NCI-H1694 (cell line): Measurements from ENCODE around the gene LRRC43.
A peak's percentile ranks its signal among the peaks of the same experiment; 100 is the strongest.
"Not testable (repeated sequence)": the region's sequence is repeated elsewhere in the genome, so short reads cannot be mapped to it uniquely, and the experiment has no call there.

Experiments
- DNase-seq: peaks from one replicate; lab custom pipeline; 2025; lab: John Stamatoyannopoulos, UW

LRRC43 gene

GRCh38 chr12:122158700-122159285, 24.1 kb upstream of the LRRC43 start:
- no peak for DNase-seq

DNA sequence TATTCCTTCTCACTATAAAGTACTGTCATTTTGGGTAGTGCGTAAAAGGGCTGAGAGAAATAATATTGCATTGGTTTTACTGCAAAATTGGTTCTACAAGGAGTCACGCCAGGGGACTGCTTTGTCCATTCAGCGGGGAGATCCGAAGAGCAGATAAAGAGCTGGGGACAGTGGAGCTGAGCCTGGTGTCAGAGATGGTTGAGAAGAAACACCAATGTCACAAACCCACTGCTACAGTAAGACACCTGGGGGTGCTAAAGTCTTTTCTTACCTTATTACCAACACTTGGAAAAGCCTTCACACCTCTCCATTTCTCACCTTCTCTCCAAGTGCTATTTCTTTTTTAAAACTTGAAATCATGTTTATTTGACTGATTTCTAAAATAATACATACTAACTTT, 23.0 kb upstream of the LRRC43 start:
- no peak for DNase-seq

DNA sequence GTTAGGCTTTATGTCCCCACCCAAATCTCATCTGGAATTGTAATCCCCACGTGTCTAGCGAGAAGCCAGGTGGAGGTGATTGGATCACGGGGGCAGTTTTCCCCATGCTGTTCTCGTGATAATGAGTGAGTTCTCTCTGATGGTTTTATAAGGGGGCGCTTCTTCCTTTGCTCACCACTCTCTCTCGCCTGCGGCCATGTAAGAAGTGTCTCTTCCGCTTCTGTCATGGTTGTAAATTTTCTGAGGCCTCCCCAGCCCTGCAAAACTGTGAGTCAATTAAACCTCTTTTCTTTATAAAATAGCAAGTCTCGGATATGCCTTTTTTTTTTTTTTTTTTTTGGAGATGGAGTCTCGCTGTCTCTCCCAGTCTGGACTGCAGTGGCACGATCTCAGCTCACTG, 22.2 kb upstream of the LRRC43 start:
- no peak for DNase-seq

GRCh38 chr12:122161682-122162081, 21.2 kb upstream of the LRRC43 start:
- no peak for DNase-seq

DNA sequence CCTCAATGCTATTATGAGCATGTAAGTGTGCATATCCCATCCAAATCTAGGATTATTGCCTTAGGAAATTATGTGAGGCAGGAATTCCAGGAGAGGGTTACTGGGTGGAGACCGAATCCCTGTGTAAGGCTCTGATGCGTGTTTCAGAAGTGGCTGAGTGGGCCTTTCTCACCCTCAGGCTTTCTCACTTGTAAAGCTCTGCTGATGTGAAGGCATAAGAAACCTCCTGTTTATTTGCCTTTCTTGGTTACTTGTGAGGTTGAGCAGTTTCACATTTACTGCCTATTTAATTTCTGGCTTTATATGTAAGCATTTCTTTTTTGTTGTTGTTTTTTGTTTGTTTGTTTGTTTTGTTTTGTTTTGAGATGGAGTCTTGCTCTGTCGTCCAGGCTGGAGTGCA, 19.9 kb upstream of the LRRC43 start:
- no peak for DNase-seq

DNA sequence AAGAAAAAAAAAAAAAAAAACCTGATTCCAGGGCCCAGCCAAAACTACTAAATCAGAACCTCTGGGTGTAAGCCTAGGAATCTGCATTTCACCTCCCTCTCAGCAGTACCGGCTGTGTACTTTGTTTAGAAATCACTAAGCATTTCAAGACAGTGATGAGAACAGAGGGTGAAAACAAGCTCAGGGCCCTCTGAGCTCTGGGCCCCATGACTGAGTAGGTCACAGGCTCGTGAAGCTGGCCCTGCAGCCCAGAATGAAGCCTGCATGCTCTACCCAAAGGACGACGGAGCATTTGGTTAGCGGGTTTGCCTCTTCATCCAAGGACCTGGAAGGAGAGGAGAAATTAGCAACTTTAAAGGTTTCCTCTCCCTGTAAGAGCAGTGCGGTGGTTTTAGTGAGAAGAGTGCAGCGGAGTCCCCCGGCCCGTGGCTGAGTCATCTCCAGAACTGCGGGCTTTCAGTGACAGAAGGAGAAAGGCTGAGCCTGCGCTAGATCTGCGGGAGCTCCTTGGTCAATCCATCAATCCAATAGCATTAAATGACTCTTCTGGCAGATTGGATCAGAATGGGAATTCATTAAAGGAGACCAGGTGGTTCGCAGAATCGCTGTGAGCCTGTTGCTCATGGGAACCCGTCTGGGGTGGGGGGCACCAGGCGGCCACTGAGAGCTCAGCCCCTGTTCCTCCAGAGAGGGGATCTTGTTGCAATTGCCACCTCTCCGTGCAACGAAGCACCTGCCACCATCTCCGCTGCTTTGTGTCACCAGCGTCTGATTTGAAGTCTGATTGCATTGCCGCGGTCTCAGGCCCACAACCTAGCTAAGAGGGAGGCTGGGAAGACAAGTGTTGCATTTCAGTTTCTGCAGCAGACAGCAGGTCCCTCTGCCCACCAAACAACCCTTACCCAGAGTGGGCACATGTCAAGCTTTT, 16.2 kb upstream of the LRRC43 start:
- no peak for DNase-seq

DNA sequence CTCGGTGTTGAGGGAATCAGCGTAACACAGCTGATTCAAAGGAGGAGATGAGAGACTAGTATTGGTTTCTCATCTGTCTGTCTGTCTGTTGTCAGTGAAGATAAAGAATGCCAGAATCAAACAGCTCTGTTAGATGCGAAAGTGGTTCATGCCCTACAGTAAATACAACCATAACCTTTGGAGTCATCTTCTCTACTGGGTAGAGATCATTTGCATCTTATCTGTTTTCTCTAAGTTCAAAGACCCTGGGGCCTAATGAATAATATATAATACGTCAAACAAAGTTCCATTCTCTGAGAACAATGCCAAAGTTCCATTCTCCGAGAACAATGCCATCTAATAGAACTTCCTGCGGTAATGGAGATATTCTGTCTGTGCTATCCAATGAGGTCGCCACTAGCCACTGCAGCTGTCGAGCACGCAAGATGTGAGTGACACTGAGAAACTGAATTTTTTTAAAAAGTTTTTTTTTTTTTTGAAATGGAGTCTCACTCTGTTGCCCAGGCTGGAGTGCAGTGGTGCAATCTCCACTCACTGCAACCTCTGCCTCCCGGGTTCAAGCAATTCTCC, 15.5 kb upstream of the LRRC43 start:
- DNase-seq = no peak

DNA sequence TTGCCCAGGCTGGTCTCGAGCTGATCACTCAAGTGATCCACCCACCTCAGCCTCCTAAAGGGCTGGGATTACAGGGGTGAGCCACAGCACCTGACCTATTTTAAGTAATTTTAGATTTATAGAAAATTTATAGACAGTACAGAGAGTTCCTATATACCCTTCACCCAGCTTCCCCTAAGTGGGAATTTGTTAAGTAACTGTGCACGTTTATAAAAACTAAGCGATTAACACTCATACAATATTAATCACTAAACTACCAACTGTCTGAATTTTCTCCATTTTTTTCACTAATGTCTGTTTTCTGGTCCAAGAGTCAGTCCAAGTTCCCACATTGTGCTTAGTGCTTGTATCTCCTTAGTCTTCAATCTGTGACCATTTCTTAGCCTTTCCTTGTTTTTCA, 14.4 kb upstream of the LRRC43 start:
- DNase-seq = no peak

GRCh38 chr12:122171399-122171798, 11.5 kb upstream of the LRRC43 start:
- no peak for DNase-seq

DNA sequence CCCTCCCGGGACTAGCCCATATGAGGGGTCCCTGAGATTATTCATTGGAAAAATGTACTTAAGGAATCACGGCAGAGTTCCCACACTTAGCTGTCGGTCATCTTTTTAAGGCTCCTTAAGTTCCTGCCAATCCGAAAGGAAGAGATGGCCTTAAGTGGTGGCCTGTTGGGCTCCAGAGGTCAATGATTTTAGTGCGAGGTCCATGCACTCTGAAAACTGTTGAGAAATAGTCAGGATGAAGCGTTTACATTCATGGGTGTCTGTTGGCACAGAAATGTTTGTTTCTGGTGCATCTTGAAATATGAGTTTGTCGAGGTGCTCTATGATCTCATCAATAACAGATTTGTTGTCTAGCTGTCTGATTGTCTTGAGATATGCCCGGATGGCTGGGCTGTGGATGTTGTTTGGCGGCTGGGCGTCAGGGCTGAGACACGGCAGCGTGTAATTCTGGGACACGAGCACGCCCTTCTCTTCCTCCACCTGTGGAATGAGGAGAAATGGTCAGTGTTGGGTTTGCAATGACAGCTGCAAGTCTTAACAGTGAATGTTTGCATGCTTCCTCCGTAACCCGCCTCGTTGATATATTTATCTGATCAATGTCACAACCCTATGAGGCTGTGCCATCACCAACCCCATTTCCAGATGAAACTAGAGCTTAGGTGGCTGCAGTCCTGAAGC, 10.5 kb upstream of the LRRC43 start:
- DNase-seq = no peak

- DNase-seq = no peak
These were observed 8.6 kb upstream of the LRRC43 start, which contains the start of gene IL31 for GRCh38 chr12:122174155-122174845. Gene IL31 (minus strand): TSS chr12:122174221. CDS start chr12:122174172, 49 bp downstream.

DNA sequence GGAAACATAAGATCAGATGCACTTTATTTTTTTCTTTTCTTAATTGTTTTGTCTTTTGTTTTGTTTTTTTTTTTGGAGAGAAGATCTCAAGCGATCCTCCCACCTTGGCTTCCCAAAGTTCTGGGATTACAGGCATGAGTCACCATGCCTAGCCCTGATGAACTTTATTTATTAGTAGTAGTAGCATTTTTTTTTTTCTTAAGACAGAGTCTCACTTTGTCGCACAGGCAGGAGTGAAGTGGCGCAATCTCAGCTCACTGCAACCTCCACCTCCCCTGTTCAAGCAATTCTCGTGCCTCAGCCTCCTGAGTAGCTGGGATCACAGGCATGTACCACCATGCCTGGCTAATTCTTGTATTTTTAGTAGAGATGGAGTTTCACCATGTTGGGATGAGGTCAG, 6.5 kb upstream of the LRRC43 start:
- DNase-seq = not testable (repeated sequence)

- DNase-seq = no peak
These were observed 641 bp downstream of the LRRC43 start for GRCh38 chr12:122183588-122183940.

GRCh38 chr12:122184517-122184916, 1.6 kb downstream of the LRRC43 start:
- no peak for DNase-seq

DNA sequence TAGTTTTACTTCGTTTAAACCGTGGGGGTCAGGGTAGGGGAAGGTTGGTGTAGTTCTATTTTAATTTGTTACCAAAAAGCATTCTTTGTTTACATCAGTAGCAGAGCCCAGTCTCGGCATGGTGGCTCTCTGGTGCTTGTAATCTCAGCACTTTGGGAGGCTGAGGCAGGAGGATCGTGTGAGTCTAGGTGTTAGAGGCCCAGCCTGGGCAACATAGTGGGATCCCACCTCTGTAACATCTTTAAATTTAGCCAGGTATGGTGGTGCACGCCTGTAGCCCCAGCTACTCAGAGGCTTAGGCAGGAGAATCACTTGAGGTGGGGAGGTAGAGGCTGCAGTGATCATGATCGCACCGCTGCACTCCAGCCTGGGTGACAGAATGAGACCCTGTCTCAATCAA, 2.2 kb downstream of the LRRC43 start:
- DNase-seq = no peak

GRCh38 chr12:122185494-122186082, 2.7 kb downstream of the LRRC43 start:
- no peak for DNase-seq

DNA sequence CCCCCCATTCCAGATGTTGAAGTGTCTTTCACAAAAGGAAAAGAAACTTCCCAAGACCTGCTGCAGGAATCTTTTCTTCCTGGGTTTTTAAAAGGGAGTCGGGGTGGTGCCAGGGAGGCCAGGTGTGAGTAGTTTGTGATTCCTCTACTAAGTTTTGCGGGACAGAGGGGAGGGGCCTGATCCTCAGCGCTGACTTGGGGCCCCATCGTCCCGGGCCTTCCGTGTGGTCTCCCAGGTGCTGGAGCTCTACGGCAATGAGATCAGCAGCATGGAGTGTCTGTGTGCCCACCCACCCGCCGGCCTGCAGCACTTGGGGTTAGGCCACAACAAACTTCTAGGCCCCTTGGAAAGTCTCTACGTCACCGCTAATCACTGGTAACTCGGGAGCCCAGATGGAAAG, 4.5 kb downstream of the LRRC43 start:
- DNase-seq = no peak

DNA sequence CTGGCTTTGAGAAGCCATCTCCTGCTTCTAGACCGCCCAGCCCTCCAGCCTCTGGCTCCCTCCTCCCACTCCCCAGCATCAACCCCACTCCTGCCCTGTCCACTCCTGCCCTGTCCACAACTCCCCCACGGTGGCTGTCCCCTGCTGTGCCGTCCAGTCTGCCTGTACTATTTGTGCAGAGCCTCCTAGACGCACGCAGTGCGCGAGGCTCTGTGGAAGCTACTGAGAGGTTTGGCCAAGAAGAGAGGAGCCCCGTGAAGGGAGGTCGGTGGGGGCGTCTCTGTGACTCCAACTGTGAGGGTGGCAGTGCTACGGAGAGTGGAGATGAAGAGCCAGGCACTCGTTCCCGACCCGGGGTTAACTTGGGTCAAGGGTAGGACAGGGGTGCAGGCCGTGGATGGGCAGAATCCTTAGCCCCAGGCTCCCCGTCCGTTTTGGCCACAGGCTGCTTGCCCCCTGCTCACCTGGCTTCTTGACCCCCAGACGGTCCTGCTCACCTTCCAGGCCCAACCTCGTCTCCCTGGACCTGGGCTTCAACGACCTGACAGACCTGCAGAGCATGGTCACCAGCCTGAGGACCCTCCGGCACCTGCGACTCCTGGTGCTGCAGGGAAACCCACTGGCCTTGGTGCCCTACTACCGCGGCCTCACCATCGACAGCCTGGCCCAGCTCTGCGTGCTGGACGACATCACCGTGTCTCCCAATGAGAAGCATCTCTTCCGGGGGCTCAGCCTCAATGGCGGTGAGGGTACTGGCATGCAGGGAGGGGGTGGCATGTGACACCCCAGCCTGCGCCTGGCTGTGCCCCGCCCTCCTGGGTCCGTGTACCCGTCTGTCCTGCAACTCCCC, 6.9 kb downstream of the LRRC43 start:
- DNase-seq = no peak

- DNase-seq = peak; percentile 47
These were observed 8.1 kb downstream of the LRRC43 start for GRCh38 chr12:122190842-122191668.

- no peak for DNase-seq
These were observed 9.5 kb downstream of the LRRC43 start for GRCh38 chr12:122192441-122192840.
